ENCODE results near the gene NARS2. TPM values are rescaled to one million over a fixed set of nuclear protein-coding genes. Genes with fewer than 3 reads are reported as not detected.

NARS2 gene
- total RNA-seq: 10.8 and 16.9 TPM in 2 replicates

GRCh38 chr11:78574386-78575381 lies at the start of gene NARS2:
TSS of gene NARS2 (minus strand) at chr11:78574864. CDS start at chr11:78574488, 376 bp downstream.

GRCh38 chr11:78417175-78417887 lies 157.3 kb downstream of the NARS2 start, which contains the start of gene GAB2:
TSS of gene GAB2 (minus strand) at chr11:78417820. CDS start at chr11:78417720, 100 bp downstream.

Other genes starting within 250 kb of the NARS2 start
- 11.7 and 20.5 TPM in 2 replicates for gene GAB2, start 157.0 kb downstream of the NARS2 start, total RNA-seq